Liver (tissue), 9 donors: ENCODE data around the gene QSOX1. TPM values are rescaled to one million over a fixed set of nuclear protein-coding genes. Genes with fewer than 3 reads are reported as not detected.

Experiments used
- DNase-seq: peaks from one replicate; pipeline ENCODE4 v3.0.0-alpha.2; 2017; ENCODE audit warnings: low spot score
- H3K27ac ChIP-seq, 2 donors: one replicate each; pipeline ENCODE4 v1.7.0; 2013; ENCODE audit warnings: inconsistent platforms in 2 of 2, low read length in 2 of 2, control low read depth in 1 of 2, low read depth in 1 of 2, mild to moderate bottlenecking in 1 of 2
- H3K27me3 ChIP-seq, 4 donors: one replicate each; pipeline versions ENCODE4 v1.6.1 to v1.7.0; 2013; ENCODE audit warnings: low read length in 3 of 4, inconsistent platforms in 1 of 4, mild to moderate bottlenecking in 1 of 4, moderate library complexity in 1 of 4; ENCODE audit not compliant: control insufficient read depth in 4 of 4, insufficient read depth in 4 of 4
- H3K36me3 ChIP-seq, 4 donors: one replicate each; pipeline versions ENCODE4 v1.6.1 to v1.7.0; 2013; ENCODE audit warnings: low read length in 3 of 4, mild to moderate bottlenecking in 3 of 4, low read depth in 1 of 4, moderate library complexity in 1 of 4; ENCODE audit not compliant: control insufficient read depth in 4 of 4, insufficient read depth in 3 of 4
- H3K4me1 ChIP-seq, 4 donors: one replicate each; pipeline versions ENCODE4 v1.6.1 to v1.7.0; 2013; ENCODE audit warnings: low read length in 3 of 4, mild to moderate bottlenecking in 3 of 4, moderate library complexity in 1 of 4; ENCODE audit not compliant: control insufficient read depth in 4 of 4, insufficient read depth in 4 of 4
- H3K4me3 ChIP-seq, 3 donors: one replicate each; pipeline versions ENCODE4 v1.6.1 to v1.7.0; 2013; ENCODE audit warnings: low read length in 3 of 3, control low read depth in 1 of 3, low read depth in 1 of 3, mild to moderate bottlenecking in 1 of 3
- H3K9ac ChIP-seq, 2 donors: one replicate each; pipeline ENCODE4 v1.7.0; 2013; ENCODE audit warnings: low read length in 2 of 2, mild to moderate bottlenecking in 2 of 2, moderate library complexity in 2 of 2, control low read depth in 1 of 2, low read depth in 1 of 2
- H3K9me3 ChIP-seq, 4 donors: one replicate each; pipeline versions ENCODE4 v1.6.1 to v1.7.0; 2013; ENCODE audit warnings: low read length in 3 of 4; ENCODE audit not compliant: control insufficient read depth in 4 of 4
- ATF3 ChIP-seq: IDR thresholded peaks from 2 replicates; pipeline ENCODE4 v1.6.1; 2016; ENCODE audit warnings: antibody characterized with exemption
- EGR1 ChIP-seq, 2 donors: IDR thresholded peaks; 2 replicates each; pipeline ENCODE4 v1.6.1; 2016 to 2018; ENCODE audit warnings: antibody characterized with exemption in 2 of 2, low read depth in 2 of 2
- FOXA1 ChIP-seq: IDR thresholded peaks from 2 replicates; pipeline ENCODE4 v1.6.1; 2016; ENCODE audit warnings: antibody characterized with exemption
- FOXA2 ChIP-seq: IDR thresholded peaks from 2 replicates; pipeline ENCODE4 v1.6.1; 2016; ENCODE audit warnings: antibody characterized with exemption
- GABPA ChIP-seq, 2 donors: IDR thresholded peaks in 1 of 2; conservative IDR thresholded peaks in 1 of 2; 2 replicates each; pipeline ENCODE4 v1.6.1; 2016; ENCODE audit warnings: antibody characterized with exemption in 2 of 2, mild to moderate bottlenecking in 1 of 2, moderate library complexity in 1 of 2
- HNF4A ChIP-seq, 2 donors: conservative IDR thresholded peaks; 2 replicates each; pipeline ENCODE4 v1.6.1; 2016; ENCODE audit warnings: antibody characterized with exemption in 2 of 2, mild to moderate bottlenecking in 2 of 2
- JUND ChIP-seq, 2 donors: IDR thresholded peaks; 2 replicates each; pipeline ENCODE4 v1.6.1; 2016; ENCODE audit warnings: antibody characterized with exemption in 2 of 2
- NR2F2 ChIP-seq: IDR thresholded peaks from 2 replicates; pipeline ENCODE4 v1.6.1; 2016; ENCODE audit warnings: antibody characterized with exemption
- REST ChIP-seq: IDR thresholded peaks from 2 replicates; pipeline ENCODE4 v1.6.1; 2016; ENCODE audit warnings: antibody characterized with exemption, mild to moderate bottlenecking
- RXRA ChIP-seq, 2 donors: IDR thresholded peaks; 2 replicates each; pipeline ENCODE4 v1.6.1; 2017 to 2018; ENCODE audit warnings: antibody characterized with exemption in 2 of 2, mild to moderate bottlenecking in 1 of 2
- SP1 ChIP-seq: IDR thresholded peaks from 2 replicates; pipeline ENCODE4 v1.6.1; 2018; ENCODE audit warnings: antibody characterized with exemption, mild to moderate bottlenecking
- ZBTB33 ChIP-seq: IDR thresholded peaks from 2 replicates; pipeline ENCODE4 v1.6.1; 2016; ENCODE audit warnings: antibody characterized with exemption
- WGBS: extraction: QIAGEN DNeasy Blood & Tissue Kit; methylation state at CpG from one replicate; pipeline ENCODE4 v1.1.7; 2013; 5-methylcytosine and 5-hydroxymethylcytosine counted together
- polyA plus RNA-seq, 2 donors: library from polyadenylated mRNA; stranded (reverse) in 1 of 2; unstranded in 1 of 2; fragments of 200-250 nt in 1 of 2; fragments of >200 nt in 1 of 2; fragmentation: Nextera tagmentation in 1 of 2; extraction: Ambion mirVana in 1 of 2; gene quantifications; one replicate each; pipeline versions ENCODE4 v1.2.1 to v1.2.3, GENCODE V29; 2013 to 2015
- total RNA-seq, 2 donors: library from RNA; depleted of rRNA; stranded (reverse); fragments of >200 nt; gene quantifications; one replicate each; pipeline ENCODE4 v1.2.3, GENCODE V29; 2014
- TF ChIP-seq, protein P1 (sequence below): IDR thresholded peaks from 2 replicates; pipeline ENCODE4 v1.6.1; 2016; ENCODE audit warnings: antibody characterized with exemption
- donor health status: healthy.
- donor health status: healthy.
- donor health status: healthy.
- donor health status: healthy.
- donor health status: healthy.

QSOX1 gene
- total and polyA plus RNA-seq, 4 donors = 14.3 to 49.2 (median 38.1) TPM

- no peak overlapping the region for H3K9ac ChIP-seq
- TF ChIP-seq HNF4A (conservative IDR thresholded peaks at IDR 0.05) (peak in 1 of 2 donors; percentile 3), NR2F2 (peak; percentile 46), SP1 (no peak)
- WGBS = 54% methylated on average over 14 of the region's 14 CpGs
Observed at GRCh38 chr1:180116964-180117763, 37.5 kb upstream of the QSOX1 start.

GRCh38 chr1:180117764-180118116 is 36.9 kb upstream of the QSOX1 start:
- Histone ChIP-seq H3K9me3 (no peaks in the 10 kb centered on the region), H3K9ac (no peak overlapping the region), H3K27me3 (no peaks in the 10 kb centered on the region), H3K36me3 (no peaks in the 10 kb centered on the region), H3K4me3 (no peak overlapping the region), H3K4me1 (no peaks in the 10 kb centered on the region), H3K27ac (no peak overlapping the region)
- WGBS = 97% methylated on average over 2 of the region's 2 CpGs
- TF ChIP-seq HNF4A (conservative IDR thresholded peaks at IDR 0.05) (no peak), ZBTB33 (no peak), FOXA1 (no peak), NR2F2 (no peak)
- no peak for DNase-seq

More at GRCh38 chr1:180116964-180117763, 37.5 kb upstream of the QSOX1 start:
- no peak overlapping the region for H3K4me3 ChIP-seq
- no peaks in the 10 kb centered on the region for H3K27me3 ChIP-seq
- peaks cover 0 to 3% (median 2%) of the 10 kb centered on the region in 4 donors for H3K36me3 ChIP-seq
- no peak overlapping the region for H3K27ac ChIP-seq
- no peaks in the 10 kb centered on the region for H3K4me1 ChIP-seq
- DNase-seq = no peak
- no peaks in the 10 kb centered on the region for H3K9me3 ChIP-seq

DNA sequence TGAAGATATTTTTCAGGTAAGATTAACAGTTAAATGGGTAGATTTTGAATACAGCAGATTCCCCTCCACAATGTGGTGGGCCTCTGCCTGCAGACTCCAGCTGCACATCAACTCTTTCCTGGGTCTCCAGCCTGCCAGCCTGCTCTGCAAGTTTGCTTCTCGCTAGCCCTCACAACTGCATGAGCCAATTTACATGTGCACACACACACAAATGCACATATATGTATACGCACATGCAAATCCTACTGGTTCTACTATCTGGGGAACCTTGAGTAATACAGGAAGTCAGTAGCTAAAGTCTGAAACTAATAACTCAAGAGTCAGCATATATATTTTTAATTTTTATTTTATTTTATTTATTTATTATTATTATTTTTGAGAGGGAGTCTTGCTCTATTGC is 34.8 kb upstream of the QSOX1 start:
- H3K4me3 ChIP-seq = no peak overlapping the region

More for the DNA sequence above, 34.8 kb upstream of the QSOX1 start:
- Histone ChIP-seq H3K4me1 (no peaks in the 10 kb centered on the region), H3K27ac (no peak overlapping the region), H3K9me3 (no peaks in the 10 kb centered on the region), H3K27me3 (no peaks in the 10 kb centered on the region), H3K9ac (no peak overlapping the region), H3K36me3 (no peaks in the 10 kb centered on the region)
- TF ChIP-seq EGR1 (IDR thresholded peaks at IDR 0.05; ENCODE audit: low read depth in 2 of 2) (no peak), HNF4A (conservative IDR thresholded peaks at IDR 0.05) (no peak), FOXA2 (no peak), ATF3 (no peak), NR2F2 (no peak), FOXA1 (no peak), JUND (IDR thresholded peaks at IDR 0.05) (no peak), GABPA (IDR thresholded peaks at IDR 0.05 in 1 of 2, conservative IDR thresholded peaks at IDR 0.05 in 1 of 2) (no peak), REST (no peak), RXRA (IDR thresholded peaks at IDR 0.05) (no peak)
- TF ChIP-seq, protein P1, sequence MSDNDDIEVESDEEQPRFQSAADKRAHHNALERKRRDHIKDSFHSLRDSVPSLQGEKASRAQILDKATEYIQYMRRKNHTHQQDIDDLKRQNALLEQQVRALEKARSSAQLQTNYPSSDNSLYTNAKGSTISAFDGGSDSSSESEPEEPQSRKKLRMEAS = no peak
- 97% methylated on average over 2 of the region's 2 CpGs for WGBS
- DNase-seq = no peak
